ENCODE results near the gene ALKBH8.
"Not testable (repeated sequence)": the region's sequence is repeated elsewhere in the genome, so short reads cannot be mapped to it uniquely, and the experiment has no call there.

The ALKBH8 gene

GRCh38 chr11:107576497-107577345 is 11.2 kb upstream of the ALKBH8 start:
- not testable (repeated sequence) for DNase-seq

- DNase-seq: no peak
Observed at GRCh38 chr11:107573438-107573837, 7.9 kb upstream of the ALKBH8 start.

- no peak for DNase-seq
Observed at GRCh38 chr11:107570015-107570414, 4.5 kb upstream of the ALKBH8 start.

DNA sequence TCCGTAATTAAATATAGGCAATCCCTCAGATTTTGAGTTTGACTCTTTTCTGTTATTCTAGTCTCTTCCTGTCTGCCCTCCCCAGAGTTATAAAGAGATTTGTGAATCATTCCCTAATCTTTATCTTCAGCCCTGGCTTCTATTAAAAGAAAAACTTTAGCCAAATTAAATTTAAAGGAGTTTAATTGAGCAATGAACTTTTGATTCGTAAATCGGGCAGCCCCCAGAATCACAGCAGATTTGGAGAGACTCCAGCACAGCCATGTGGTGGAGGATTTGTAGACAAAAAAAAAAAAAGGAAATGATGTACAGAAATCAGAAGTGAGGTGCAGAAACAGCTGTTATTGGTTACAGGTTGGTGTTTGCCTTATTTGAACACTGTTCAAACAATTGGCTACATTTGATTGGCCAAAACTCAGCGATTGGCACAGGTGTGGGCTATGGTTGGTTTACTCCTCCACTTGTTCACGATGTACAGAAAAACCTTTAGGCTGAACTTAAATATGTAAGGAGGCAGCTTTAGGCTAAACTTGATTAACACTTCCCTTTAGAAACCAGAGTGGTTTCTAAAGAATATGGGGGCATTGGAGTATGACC is 2.3 kb upstream of the ALKBH8 start:
- no peak for DNase-seq

DNA sequence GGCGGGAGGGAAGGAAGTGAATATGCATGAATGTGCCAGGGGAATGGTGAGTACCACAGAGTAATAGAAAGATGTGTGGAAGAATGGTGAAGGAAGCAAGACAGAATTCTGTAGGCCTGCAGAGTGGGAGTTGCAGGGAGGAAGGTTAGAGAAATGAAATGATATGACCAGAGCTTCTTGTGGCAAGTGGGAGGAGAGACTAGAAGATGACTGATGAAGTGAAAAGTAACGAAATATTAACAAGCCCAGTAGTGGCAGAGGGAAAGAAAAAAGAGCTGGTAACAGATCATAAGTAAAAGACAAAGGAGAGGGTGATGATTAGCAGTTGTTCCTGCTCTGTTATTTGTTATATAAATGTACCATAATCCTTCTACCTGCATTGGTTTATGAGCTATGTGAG is 1.0 kb upstream of the ALKBH8 start:
- no peak for DNase-seq

GRCh38 chr11:107565955-107566501 is 493 bp upstream of the ALKBH8 start:
- DNase-seq: not testable (repeated sequence)

- DNase-seq: no peak
Observed at GRCh38 chr11:107564877-107565218, 687 bp downstream of the ALKBH8 start.

- peak; percentile 16 for DNase-seq
Observed at GRCh38 chr11:107563702-107564101, 1.8 kb downstream of the ALKBH8 start.

- no peak for DNase-seq
Observed at GRCh38 chr11:107562647-107563208, 2.8 kb downstream of the ALKBH8 start.

DNA sequence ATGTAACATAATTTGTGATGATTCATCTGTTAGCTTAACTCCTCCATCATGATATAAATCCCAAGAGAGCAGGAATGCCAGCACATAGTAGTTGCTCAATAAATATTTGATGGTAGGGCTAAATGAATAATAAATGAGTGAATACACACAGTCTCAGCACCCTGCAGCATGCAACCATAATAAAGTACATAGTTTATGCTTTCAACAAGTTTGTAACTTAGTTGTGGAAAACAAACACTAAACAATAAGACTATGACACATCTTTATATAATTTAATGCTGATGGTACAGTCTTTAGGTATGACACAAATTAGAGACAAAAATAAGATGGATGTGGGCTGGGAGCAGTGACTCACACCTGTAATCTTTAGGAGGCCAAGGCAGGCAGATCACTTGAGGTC is 3.8 kb downstream of the ALKBH8 start:
- no peak for DNase-seq

DNA sequence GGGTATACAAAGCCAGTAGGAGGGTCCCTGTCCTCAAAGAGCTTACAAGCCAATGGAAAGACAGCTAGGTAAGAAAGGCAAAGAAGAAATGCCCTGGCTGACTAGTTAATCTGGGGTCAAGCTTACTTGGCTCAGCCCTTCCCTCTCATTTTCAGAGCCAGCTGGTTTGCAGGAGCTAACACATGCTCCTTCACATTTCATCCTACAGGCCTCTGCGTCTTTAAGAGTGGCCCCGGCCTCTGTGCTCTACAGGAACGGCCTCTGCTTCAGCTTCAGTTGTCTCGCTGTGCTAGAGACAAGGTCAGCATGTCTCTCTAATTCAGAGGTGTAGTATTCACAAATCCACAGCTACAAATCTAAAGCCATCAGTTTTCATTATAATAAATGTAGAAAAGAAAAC is 15.2 kb downstream of the ALKBH8 start:
- no peak for DNase-seq

- DNase-seq: no peak
Observed at GRCh38 chr11:107549954-107550285, 15.6 kb downstream of the ALKBH8 start.

- no peak for DNase-seq
Observed at GRCh38 chr11:107549253-107549953, 16.1 kb downstream of the ALKBH8 start.

GRCh38 chr11:107547961-107548360 is 17.6 kb downstream of the ALKBH8 start:
- DNase-seq: no peak

DNA sequence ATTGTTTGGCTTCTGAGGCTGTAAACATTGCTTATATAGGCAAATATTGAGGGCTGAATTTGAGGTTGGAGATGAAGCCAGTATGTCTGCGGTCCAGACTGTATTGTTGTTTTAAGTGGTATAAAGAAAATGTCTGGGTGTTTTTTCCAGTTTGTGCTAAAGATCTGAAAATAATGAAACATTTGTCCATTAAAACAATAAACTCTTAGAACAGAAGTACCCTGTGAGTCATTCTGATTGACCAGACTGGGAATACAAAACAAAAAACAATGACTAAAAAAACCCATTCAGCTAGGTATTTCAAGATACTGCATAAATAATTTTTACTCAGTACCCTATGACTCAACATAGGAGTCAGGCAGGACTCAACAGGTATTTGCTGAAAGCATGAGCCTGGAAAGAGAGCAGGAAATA is 20.4 kb downstream of the ALKBH8 start:
- no peak for DNase-seq

DNA sequence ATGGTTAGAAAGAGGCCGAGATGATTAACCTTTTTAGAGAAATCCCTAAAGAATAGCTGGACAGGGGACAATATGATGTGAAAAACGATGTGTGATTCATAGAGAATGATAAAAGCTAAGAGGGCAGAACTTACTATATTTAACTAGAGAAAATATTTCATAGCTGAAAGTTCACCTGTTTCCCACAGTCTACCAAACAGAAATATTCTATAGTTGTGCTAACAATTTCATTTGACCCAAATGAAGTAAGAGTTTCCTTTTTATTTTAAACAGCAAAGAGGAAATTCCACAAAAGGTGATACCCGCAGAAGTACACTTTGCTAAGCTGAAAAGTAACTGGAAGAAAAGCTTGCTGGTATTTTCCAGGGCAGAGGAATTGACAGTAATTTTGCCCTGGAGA is 26.7 kb downstream of the ALKBH8 start:
- no peak for DNase-seq

GRCh38 chr11:107538239-107538638 is 27.3 kb downstream of the ALKBH8 start:
- no peak for DNase-seq

DNA sequence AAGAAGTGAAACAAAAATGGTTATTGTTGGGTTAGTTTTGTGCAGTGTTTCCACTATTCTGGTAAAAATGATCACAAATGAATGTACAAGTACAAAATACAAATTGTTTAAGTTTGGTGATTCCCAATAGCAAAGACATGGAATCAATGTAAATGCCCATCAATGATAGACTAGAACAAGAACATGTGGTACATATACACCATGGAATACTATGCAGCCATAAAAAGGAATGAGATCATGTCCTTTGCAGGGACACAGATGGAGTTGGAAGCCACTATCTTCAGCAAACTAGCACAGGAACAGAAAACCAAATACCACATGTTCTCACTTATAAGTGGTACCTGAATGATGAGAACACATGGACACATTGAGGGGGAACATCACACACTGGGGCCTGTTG is 28.4 kb downstream of the ALKBH8 start:
- DNase-seq: not testable (repeated sequence)

DNA sequence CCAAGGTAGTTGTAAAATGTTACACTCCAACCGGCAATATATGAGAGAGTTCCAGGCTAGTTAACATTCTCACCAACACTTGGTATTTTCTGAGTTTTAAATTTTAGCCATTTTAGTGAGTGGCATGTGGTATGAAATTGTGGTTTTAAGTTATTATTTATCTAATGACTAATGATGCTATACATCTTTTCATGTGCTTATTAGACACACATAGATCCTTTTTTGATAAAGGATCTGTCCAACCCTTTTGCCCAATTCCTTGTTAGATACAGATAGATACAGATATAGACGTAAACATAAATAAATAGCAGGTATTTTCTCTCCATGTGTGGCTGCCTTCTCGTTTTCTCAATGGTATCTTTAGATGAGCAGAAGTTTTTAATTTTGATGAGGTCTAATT is 39.3 kb downstream of the ALKBH8 start:
- no peak for DNase-seq

DNA sequence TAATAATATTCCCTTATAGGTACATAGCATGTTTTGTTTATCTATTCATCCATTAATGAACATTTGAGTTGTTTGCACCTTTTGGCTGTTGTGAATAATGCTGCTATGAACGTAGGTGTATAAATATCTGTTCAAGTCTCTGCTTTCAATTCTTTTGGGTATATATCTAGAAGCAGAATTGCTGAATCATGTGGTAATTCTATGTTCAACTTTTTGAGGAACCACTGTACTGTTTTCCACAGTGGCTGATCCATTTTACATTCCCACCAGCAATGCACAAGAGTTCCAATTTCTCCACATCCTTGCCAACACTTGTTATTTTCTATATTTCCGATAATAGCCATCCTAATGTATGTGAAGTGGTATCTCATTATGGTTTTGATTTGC is 56.7 kb downstream of the ALKBH8 start:
- no peak for DNase-seq

- DNase-seq: no peak
Observed at GRCh38 chr11:107508201-107508857, 57.2 kb downstream of the ALKBH8 start.

DNA sequence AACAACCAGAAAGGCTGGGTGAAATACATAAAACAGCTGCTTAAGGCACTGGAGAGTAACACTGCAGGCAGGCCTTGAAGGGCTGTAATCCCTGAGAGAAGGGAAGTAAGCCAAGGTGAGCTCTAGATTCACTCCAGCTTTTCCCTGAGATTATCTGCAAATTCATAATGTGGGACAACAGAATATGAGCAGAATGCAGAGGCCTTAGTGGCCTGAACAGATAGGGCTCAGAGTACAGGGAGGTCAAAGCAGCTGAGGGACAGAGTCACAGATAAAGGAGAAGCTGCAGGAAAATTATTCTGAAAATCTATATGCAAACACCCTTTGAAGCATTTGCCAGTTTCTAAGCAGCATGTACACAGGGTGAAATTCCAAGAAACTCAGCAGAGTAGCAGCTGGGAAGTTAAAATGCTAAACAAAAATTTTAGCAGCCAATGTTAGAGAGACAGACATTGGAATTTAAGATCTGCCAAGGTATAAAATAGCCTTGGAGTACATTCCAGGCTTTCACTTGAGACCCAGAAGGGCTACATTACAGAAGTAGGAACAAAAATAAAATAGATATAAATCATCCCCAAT is 59.8 kb downstream of the ALKBH8 start:
- no peak for DNase-seq

DNA sequence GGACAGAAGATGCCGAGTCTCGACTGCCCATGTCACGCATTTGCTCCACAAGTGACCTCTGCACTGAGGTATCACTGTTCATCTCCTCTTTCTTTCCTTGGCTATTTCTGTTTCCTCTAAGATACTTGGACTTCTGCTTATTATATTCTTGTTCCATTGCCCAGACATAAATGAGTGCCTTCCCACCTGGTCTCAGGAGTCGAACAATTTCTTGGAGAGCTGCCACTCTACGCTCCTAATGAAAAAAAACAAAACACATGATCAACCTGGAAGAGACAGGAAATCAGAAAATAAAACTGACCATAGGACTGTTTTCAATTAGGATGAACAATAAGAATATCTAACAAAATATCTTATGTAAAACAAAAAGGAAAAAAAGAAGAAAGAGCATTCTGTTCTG is 60.6 kb downstream of the ALKBH8 start:
- no peak for DNase-seq
